ENCODE data around the gene GLS. TPM values are rescaled to one million over a fixed set of nuclear protein-coding genes. Genes with fewer than 3 reads are reported as not detected.

GLS gene
- total and polyA plus RNA-seq, 2 donors (not counting 3 experiments of a cell fraction or from before 2014, with no cell fraction given): 49.0 to 183 TPM

DNA sequence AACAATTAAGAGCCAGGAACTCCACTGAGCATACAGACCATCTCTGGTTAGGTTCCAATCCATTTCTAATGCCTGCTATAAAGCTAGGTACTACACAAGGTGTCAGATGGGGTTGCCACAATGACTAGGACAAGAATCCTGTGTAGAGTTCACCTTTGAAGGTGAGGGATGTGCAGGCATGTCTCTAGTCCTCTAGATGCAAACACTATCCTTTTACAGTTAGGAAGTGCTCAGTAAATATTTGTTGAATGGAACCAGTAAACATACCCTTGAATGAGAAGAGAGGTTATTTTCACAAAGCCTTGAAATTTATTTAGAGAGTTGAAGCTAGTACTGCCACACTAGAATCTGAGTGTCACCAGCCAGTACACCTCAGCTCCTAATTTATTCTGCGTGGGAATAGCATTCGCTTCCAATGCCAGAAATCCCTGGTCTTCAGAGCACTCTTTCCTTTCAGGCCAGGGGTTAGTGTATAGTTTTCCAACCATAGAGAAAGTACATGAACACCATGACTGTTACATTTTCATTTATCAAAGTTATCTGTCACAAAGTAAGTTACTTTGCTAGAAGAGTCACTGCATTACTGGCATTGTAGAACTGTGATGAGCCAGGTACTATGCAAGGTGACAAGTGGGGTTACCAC lies 85.1 kb downstream of the GLS start:
- Histone ChIP-seq H3K9me1 (replicated peaks; ENCODE audit: control insufficient read depth, extremely low read depth, insufficient read depth, low read length) (no peaks in the 10 kb centered on the region), H4K20me1 (replicated peaks; ENCODE audit: control insufficient read depth, extremely low read depth, insufficient read depth, low read length) (no peaks in the 10 kb centered on the region), H3K27ac (ENCODE audit: insufficient read depth, low read depth, low read length) (no peak overlapping the region), H3K36me3 (ENCODE audit: control insufficient read depth in 2 of 2, extremely low read depth in 1 of 2, insufficient read depth in 2 of 2, low read length in 2 of 2) (peaks cover 12 to 24% of the 10 kb centered on the region in 2 experiments), H2AFZ (ENCODE audit: low read depth, low read length) (no peak overlapping the region), H3K9ac (replicated peaks; ENCODE audit: extremely low read depth, insufficient read depth, low read length) (no peak overlapping the region), H3K4me3 (replicated peaks in 1 of 3; ENCODE audit: insufficient read depth in 1 of 3, low read depth in 1 of 3, low read length in 3 of 3) (no peak overlapping the region), H3K79me2 (ENCODE audit: control insufficient read depth, insufficient read depth, low read length) (no peaks in the 10 kb centered on the region), H3K4me2 (ENCODE audit: insufficient read depth, low read length) (no peak overlapping the region), H3K9me3 (replicated peaks; ENCODE audit: control insufficient read depth, insufficient read depth, low read length) (no peaks in the 10 kb centered on the region), H3K27me3 (ENCODE audit: control insufficient read depth in 2 of 2, insufficient read depth in 2 of 2, low read length in 2 of 2) (no peaks in the 10 kb centered on the region), H3K4me1 (ENCODE audit: control insufficient read depth, extremely low read depth, insufficient read depth, low read length) (peaks cover 15% of the 10 kb centered on the region)
- intact Hi-C loops (cut with micrococcal nuclease) (no loop called here), dilution Hi-C loops (cut with MboI; ENCODE audit: extremely low pct_ligation_motif_present, low sequenced_read_pairs) (no loop called here)
- FAIRE-seq: no peak
- CTCF ChIA-PET: interaction anchor here (1.7 kb wide), 1 partner anchor 14 kb away, joined by 4 read pairs; no protein-coding TSS in a partner anchor
- POLR2A ChIA-PET: no interaction called here
- no peak for TF ChIP-seq POLR2AphosphoS5 (IDR thresholded peaks at IDR 0.05; ENCODE audit: insufficient read depth, low read depth, low read length)
- TF ChIP-seq, protein P1, sequence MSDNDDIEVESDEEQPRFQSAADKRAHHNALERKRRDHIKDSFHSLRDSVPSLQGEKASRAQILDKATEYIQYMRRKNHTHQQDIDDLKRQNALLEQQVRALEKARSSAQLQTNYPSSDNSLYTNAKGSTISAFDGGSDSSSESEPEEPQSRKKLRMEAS (IDR thresholded peaks at IDR 0.05; ENCODE audit: insufficient read depth, insufficient read length): no peak
- BruUV-seq (replicated peaks): no TSS peak
- DNase-seq (ENCODE audit: low read depth, low spot score): no peak

DNA sequence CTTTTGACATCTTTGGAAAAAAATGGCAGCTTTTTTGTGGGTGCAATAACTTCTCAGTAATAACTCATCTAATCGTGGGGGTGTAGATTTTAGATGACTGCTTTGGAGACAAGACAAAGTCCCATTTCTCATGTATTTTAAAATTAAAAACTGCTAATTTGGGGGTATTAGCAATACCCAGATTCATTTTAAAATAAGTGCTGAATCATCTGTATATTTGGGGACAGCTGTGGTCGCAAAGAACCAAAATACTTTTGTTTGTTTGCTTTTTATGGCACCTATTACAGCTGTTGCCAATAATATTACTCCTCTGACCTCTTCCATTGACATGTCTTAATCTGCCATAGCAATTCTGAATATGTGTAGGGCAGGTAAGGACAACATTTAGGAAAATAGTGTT lies 87.9 kb downstream of the GLS start:
- intact Hi-C loops (cut with micrococcal nuclease) (no loop called here), dilution Hi-C loops (cut with MboI; ENCODE audit: extremely low pct_ligation_motif_present, low sequenced_read_pairs) (no loop called here)
- FAIRE-seq (no peak), DNase-seq (ENCODE audit: low read depth, low spot score) (no peak)
- POLR2A ChIA-PET: no interaction called here
- Histone ChIP-seq H3K79me2 (ENCODE audit: control insufficient read depth, insufficient read depth, low read length) (no peaks in the 10 kb centered on the region), H2AFZ (ENCODE audit: low read depth, low read length) (no peak overlapping the region), H3K4me2 (ENCODE audit: insufficient read depth, low read length) (no peak overlapping the region), H3K9me3 (replicated peaks; ENCODE audit: control insufficient read depth, insufficient read depth, low read length) (no peaks in the 10 kb centered on the region), H3K27me3 (ENCODE audit: control insufficient read depth in 2 of 2, insufficient read depth in 2 of 2, low read length in 2 of 2) (no peaks in the 10 kb centered on the region), H3K27ac (ENCODE audit: insufficient read depth, low read depth, low read length) (no peak overlapping the region), H3K9ac (replicated peaks; ENCODE audit: extremely low read depth, insufficient read depth, low read length) (no peak overlapping the region), H3K4me3 (replicated peaks in 1 of 3; ENCODE audit: insufficient read depth in 1 of 3, low read depth in 1 of 3, low read length in 3 of 3) (no peak overlapping the region), H3K36me3 (ENCODE audit: control insufficient read depth in 2 of 2, extremely low read depth in 1 of 2, insufficient read depth in 2 of 2, low read length in 2 of 2) (peaks cover 19 to 22% of the 10 kb centered on the region in 2 experiments), H3K4me1 (ENCODE audit: control insufficient read depth, extremely low read depth, insufficient read depth, low read length) (peaks cover 43% of the 10 kb centered on the region), H3K9me1 (replicated peaks; ENCODE audit: control insufficient read depth, extremely low read depth, insufficient read depth, low read length) (no peaks in the 10 kb centered on the region), H4K20me1 (replicated peaks; ENCODE audit: control insufficient read depth, extremely low read depth, insufficient read depth, low read length) (no peaks in the 10 kb centered on the region)
- CTCF ChIA-PET: interaction anchor here (0.8 to 2.3 kb wide), 5 partner anchors 9 to 35 kb away, joined by 3 to 12 read pairs (median 4); no protein-coding TSS in a partner anchor
- BruUV-seq (replicated peaks): no TSS peak
- TF ChIP-seq POLR2A (IDR thresholded peaks at IDR 0.05; ENCODE audit: low read depth, low read length) (no peak), FOS (IDR thresholded peaks at IDR 0.05; ENCODE audit: borderline replicate concordance, insufficient read depth, low read length) (no peak), JUN (IDR thresholded peaks at IDR 0.05; ENCODE audit: borderline replicate concordance, insufficient read depth, insufficient read length, low read depth) (no peak)
- TF ChIP-seq, protein P2, sequence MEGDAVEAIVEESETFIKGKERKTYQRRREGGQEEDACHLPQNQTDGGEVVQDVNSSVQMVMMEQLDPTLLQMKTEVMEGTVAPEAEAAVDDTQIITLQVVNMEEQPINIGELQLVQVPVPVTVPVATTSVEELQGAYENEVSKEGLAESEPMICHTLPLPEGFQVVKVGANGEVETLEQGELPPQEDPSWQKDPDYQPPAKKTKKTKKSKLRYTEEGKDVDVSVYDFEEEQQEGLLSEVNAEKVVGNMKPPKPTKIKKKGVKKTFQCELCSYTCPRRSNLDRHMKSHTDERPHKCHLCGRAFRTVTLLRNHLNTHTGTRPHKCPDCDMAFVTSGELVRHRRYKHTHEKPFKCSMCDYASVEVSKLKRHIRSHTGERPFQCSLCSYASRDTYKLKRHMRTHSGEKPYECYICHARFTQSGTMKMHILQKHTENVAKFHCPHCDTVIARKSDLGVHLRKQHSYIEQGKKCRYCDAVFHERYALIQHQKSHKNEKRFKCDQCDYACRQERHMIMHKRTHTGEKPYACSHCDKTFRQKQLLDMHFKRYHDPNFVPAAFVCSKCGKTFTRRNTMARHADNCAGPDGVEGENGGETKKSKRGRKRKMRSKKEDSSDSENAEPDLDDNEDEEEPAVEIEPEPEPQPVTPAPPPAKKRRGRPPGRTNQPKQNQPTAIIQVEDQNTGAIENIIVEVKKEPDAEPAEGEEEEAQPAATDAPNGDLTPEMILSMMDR (IDR thresholded peaks at IDR 0.05; ENCODE audit: extremely low read depth in 1 of 2, insufficient read depth in 1 of 2, low read depth in 1 of 2, low read length in 2 of 2): no peak

Data from endothelial cell of umbilical vein (primary cell).